ENCODE measurements around the gene HTR7. TPM values are rescaled to one million over a fixed set of nuclear protein-coding genes. Genes with fewer than 3 reads are reported as not detected.
A peak's percentile ranks its signal among the peaks of the same experiment; 100 is the strongest.

The HTR7 gene
- total and polyA plus RNA-seq, 2 of the 8 experiments (the other 6 are each of a cell fraction or from before 2014, with no cell fraction given): 22.9 to 24.6 TPM

DNA sequence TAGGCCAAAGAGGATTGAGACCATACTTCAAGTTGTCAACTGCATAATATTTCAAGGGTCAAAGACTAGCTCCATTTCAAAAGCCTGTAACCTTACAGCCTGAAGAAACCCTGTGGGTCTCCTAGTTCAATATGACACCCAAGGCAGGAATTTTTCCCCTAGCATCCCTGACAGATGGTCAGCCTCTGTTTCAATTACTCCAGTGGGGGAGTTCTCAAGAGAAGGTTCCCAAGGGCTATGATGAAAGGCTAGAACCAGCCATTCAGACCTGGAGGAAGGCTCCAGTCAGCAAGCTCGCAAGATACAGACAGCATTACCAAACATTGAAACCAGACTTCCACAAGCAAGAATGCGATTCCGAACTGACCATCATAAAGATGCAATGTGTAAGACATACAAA is 1.6 kb downstream of the HTR7 start:
- peaks cover 0 to 9% (median 2%) of the 10 kb centered on the region in 4 experiments; a peak in 3 of 7 replicates for H3K4me1 ChIP-seq (replicated peaks in 1 of 4; ENCODE audit: control insufficient read depth in 3 of 4, insufficient read depth in 4 of 4, low read length in 3 of 4)
- no peak overlapping the region for H3K27ac ChIP-seq (ENCODE audit: low read depth, low read length)
- H4K8ac ChIP-seq (ENCODE audit: extremely low read depth, insufficient read depth, low read length): no peak overlapping the region
- peak; percentile 66 for FAIRE-seq
- no peak overlapping the region for H2BK5ac ChIP-seq (ENCODE audit: low read depth, low read length)
- DNase-seq (ENCODE audit: low read depth in 1 of 2, low spot score in 2 of 2): no peak
- H3K56ac ChIP-seq (replicated peaks; ENCODE audit: insufficient read length, low read depth, low read length): no peak overlapping the region
- TF ChIP-seq BRCA1 (IDR thresholded peaks at IDR 0.05; ENCODE audit: low read depth, low read length): no peak
- no peak for TF ChIP-seq POLR2AphosphoS5 (IDR thresholded peaks at IDR 0.05; ENCODE audit: low read depth, low read length)
- no peak for TF ChIP-seq JUN (IDR thresholded peaks at IDR 0.05; ENCODE audit: low read depth, low read length)
- TF ChIP-seq, protein P1, sequence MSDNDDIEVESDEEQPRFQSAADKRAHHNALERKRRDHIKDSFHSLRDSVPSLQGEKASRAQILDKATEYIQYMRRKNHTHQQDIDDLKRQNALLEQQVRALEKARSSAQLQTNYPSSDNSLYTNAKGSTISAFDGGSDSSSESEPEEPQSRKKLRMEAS (IDR thresholded peaks at IDR 0.05): no peak
- no peak for TF ChIP-seq SIRT6 (IDR thresholded peaks at IDR 0.05; ENCODE audit: low read length)
- ChIA-PET CTCF (ENCODE audit: partially characterized antibody) (interaction anchor here (0.5 to 2.9 kb wide), 12 partner anchors 8 to 110 kb away, joined by 3 to 24 read pairs (median 4); partner anchors contain the start of gene RPP30), POLR2A (ENCODE audit: partially characterized antibody) (interaction anchor here (1.3 kb wide), 1 partner anchor 43 kb away, joined by 3 read pairs; no protein-coding TSS in a partner anchor)
- H3K27me3 ChIP-seq (replicated peaks in 1 of 4; ENCODE audit: control insufficient read depth in 3 of 4, extremely low read depth in 1 of 4, insufficient read depth in 3 of 4, low read length in 3 of 4): peaks cover 1 to 14% (median 8%) of the 10 kb centered on the region in 4 experiments; a peak in 6 of 7 replicates
- H3K23ac ChIP-seq (ENCODE audit: insufficient read length): no peak overlapping the region
- H3K9me3 ChIP-seq (ENCODE audit: insufficient read depth in 2 of 2, low read depth in 1 of 2, low read length in 1 of 2): peaks cover 3 to 11% of the 10 kb centered on the region in 2 experiments; a peak in 3 of 4 replicates
- H3K14ac ChIP-seq (ENCODE audit: insufficient read length): no peak overlapping the region
- no peak overlapping the region; a peak in 1 of 7 replicates for H3K9ac ChIP-seq (replicated peaks in 1 of 4; ENCODE audit: extremely low read depth in 1 of 4, low read depth in 3 of 4, low read length in 3 of 4)
- H2AFZ ChIP-seq (ENCODE audit: low read length): no peak overlapping the region
- peak overlapping the region; percentile 76 to 87 for H3K4me2 ChIP-seq (ENCODE audit: insufficient read depth in 1 of 2, low read depth in 2 of 2, low read length in 2 of 2)
- peak overlapping the region; percentile 46 to 93 (median 79) for H3K4me3 ChIP-seq (ENCODE audit: extremely low read depth in 1 of 4, insufficient read depth in 2 of 4, low read depth in 3 of 4, low read length in 4 of 4)
- H4K5ac ChIP-seq (ENCODE audit: insufficient read length, low read depth, low read length): no peak overlapping the region
- no peak overlapping the region for H3K4ac ChIP-seq (replicated peaks; ENCODE audit: insufficient read length, low read depth, low read length)
- H3K36me3 ChIP-seq (ENCODE audit: control insufficient read depth in 2 of 4, insufficient read depth in 4 of 4, low read length in 3 of 4): peaks cover 0 to 10% (median 0%) of the 10 kb centered on the region in 4 experiments; a peak in 2 of 8 replicates
- H2BK12ac ChIP-seq (ENCODE audit: low read depth, low read length): no peak overlapping the region
- no peak overlapping the region for H2BK120ac ChIP-seq (replicated peaks; ENCODE audit: low read depth, low read length)
- no peak overlapping the region for H2BK20ac ChIP-seq (ENCODE audit: low read length)
- H4K91ac ChIP-seq (replicated peaks; ENCODE audit: insufficient read length, low read length): no peak overlapping the region
- H3K79me1 ChIP-seq (ENCODE audit: low read depth, low read length): no peaks in the 10 kb centered on the region
- WGBS, 2 experiments (ENCODE audit: extremely low coverage in 1 of 2, insufficient coverage in 1 of 2, insufficient read length in 1 of 2, insufficient replicate concordance in 2 of 2, low coverage in 1 of 2, low lambda C conversion rate in 2 of 2, missing lambda C conversion rate in 1 of 2): 57% methylated on average over 3 of the region's 3 CpGs; no CpG with 5 or more reads in 1 of the 2 experiments
- no peak overlapping the region for H2BK15ac ChIP-seq (ENCODE audit: low read length)
- peaks cover 6% of the 10 kb centered on the region; the same call in 1 of the 2 replicates for H3K23me2 ChIP-seq (ENCODE audit: low read depth, low read length)
- H2AK5ac ChIP-seq (ENCODE audit: low read depth, low read length): no peak overlapping the region
- H3K18ac ChIP-seq (ENCODE audit: extremely low read depth, low read length): no peak overlapping the region
- peaks cover 0 to 6% of the 10 kb centered on the region in 2 experiments for H4K20me1 ChIP-seq (replicated peaks in 1 of 2; ENCODE audit: control insufficient read depth in 1 of 2, insufficient read depth in 2 of 2, low read length in 2 of 2)
- peaks cover 0 to 56% of the 10 kb centered on the region in 2 experiments; a peak in 3 of 4 replicates for H3K79me2 ChIP-seq (ENCODE audit: control insufficient read depth in 1 of 2, insufficient read depth in 2 of 2, low read length in 2 of 2)
